ENCODE measurements around the gene SF3A1.

Gene SF3A1

DNA sequence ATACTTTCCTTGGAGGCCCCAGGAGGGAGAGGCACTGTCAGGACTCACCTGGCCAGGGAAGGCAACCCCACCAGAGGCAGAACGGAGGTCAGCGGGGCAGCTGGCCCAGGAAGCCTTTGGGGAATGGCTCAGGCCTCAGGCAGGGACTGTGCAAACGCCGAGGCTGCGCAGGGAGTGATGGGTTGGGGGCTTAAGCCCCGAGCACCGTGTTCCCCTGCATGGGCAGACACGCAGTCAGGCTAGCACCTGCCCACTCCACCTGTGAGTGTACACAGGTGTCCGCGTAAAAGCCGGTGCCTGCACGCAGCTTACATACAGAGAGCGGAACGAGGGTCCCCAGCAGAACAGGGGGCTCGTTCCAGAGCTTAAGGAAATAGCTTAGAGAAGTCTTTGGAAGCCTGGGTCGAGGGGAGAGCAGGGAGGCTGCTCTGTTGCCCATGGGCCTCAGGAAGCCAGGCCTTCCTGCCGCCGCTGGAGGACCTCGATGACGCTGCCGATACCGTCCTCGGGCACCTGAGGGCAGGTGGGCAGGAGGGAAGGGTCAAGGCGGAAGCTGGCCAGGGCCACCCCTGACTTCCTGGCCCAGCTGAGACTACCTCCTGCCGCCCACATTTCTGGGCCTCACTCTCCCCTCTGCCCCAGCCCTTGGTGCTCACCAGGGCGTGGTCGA lies 71.4 kb downstream of the SF3A1 start:
- no peak for DNase-seq

DNA sequence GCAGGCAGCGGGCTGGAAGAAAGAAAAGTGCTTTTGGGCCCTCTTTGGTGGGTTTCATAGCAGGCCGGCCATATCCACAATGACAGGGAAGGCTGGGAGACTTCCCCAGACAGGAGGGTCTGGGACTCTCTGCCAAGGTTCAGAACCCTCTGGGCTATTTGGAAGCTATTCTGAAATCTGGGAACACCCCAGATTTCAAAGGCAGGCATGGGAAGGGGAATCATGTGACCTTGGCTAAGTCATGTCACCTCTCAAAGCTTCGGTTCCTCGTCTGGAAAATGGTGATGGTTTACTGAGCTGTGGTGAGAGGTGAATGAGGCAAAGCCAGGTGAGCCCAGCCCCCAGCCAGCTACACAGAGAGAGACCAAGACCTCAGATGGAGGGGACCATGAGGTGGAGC lies 72.0 kb downstream of the SF3A1 start:
- no peak for DNase-seq

DNA sequence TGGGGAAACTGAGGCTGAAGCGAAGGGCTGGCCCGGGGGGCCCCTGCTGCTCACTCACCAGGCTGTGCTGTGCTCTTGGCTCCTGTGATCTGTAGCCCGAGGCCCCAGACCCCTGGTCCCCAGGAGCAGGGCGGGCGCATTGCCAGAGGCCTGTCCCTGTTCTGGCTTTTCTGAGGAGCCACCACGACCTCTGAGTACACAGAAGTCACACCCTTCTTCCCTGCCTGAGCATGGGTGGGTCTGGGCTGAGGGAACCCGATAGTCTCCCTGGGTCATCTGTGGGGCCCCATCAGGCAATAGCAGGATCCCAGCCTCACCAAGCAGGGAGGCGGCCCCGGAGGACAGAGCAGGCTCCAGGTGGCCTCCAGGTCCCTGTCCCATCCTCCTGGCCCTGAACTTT lies 72.5 kb downstream of the SF3A1 start:
- no peak for DNase-seq

GRCh38 chr22:30283342-30283741 lies 73.4 kb downstream of the SF3A1 start:
- DNase-seq: no peak

GRCh38 chr22:30282616-30283046 lies 74.1 kb downstream of the SF3A1 start:
- no peak for DNase-seq
